Smooth muscle cell (in vitro differentiated cells): ENCODE measurements around the gene GPR62. TPM values are rescaled to one million over a fixed set of nuclear protein-coding genes. Genes with fewer than 3 reads are reported as not detected.

ENCODE experiments used
- DNase-seq: peaks from one replicate; lab custom pipeline; 2025; ENCODE audit not compliant: unreplicated experiment; lab: John Stamatoyannopoulos, UW
- H2AFZ ChIP-seq: fragments of 200-600 bp; sonication (generic); 2 replicates; pipeline ENCODE4 v1.6.0; 2016; ENCODE audit warnings: antibody characterized with exemption, low read depth, mild to moderate bottlenecking
- H3F3A ChIP-seq: fragments of 200-600 bp; sonication (generic); 2 replicates; pipeline ENCODE4 v1.6.0; 2017; ENCODE audit warnings: antibody characterized with exemption, low read depth
- H3K27ac ChIP-seq: fragments of 200-600 bp; sonication (generic); 2 replicates; pipeline ENCODE4 v1.5.1; 2016; ENCODE audit warnings: low read depth, mild to moderate bottlenecking
- H3K27me3 ChIP-seq: fragments of 200-600 bp; sonication (generic); 2 replicates; pipeline ENCODE4 v1.6.1; 2016; ENCODE audit warnings: low read depth, mild to moderate bottlenecking
- H3K36me3 ChIP-seq: fragments of 200-600 bp; sonication (generic); 2 replicates; pipeline ENCODE4 v1.5.1; 2016; ENCODE audit warnings: low read depth
- H3K4me1 ChIP-seq: fragments of 200-600 bp; sonication (generic); 2 replicates; pipeline ENCODE4 v1.5.1; 2016; ENCODE audit warnings: low read depth
- H3K4me2 ChIP-seq: fragments of 200-600 bp; sonication (generic); 2 replicates; pipeline ENCODE4 v1.6.0; 2016; ENCODE audit warnings: mild to moderate bottlenecking
- H3K4me3 ChIP-seq: fragments of 200-600 bp; sonication (generic); 2 replicates; pipeline ENCODE4 v1.5.1; 2016; ENCODE audit warnings: mild to moderate bottlenecking
- H3K79me2 ChIP-seq: fragments of 200-600 bp; sonication (generic); 2 replicates; pipeline ENCODE4 v1.6.0; 2016; ENCODE audit warnings: low read depth, mild to moderate bottlenecking
- H3K9ac ChIP-seq: fragments of 200-600 bp; sonication (generic); 2 replicates; pipeline ENCODE4 v1.6.0; 2016; ENCODE audit warnings: low read depth
- H3K9me3 ChIP-seq: fragments of 200-600 bp; sonication (generic); replicated peaks from 2 replicates; pipeline ENCODE4 v1.5.1; 2016; ENCODE audit warnings: low read depth
- H4K20me1 ChIP-seq: fragments of 200-600 bp; sonication (generic); 2 replicates; pipeline ENCODE4 v1.6.0; 2016; ENCODE audit warnings: low read depth
- CTCF ChIP-seq: fragments of 200-600 bp; sonication (generic); IDR thresholded peaks from 2 replicates; pipeline ENCODE4 v1.5.1; 2017; ENCODE audit warnings: borderline replicate concordance, mild to moderate bottlenecking, antibody characterized with exemption; ENCODE audit not compliant: insufficient read depth, poor library complexity, severe bottlenecking
- WGBS: methylation state at CpG from one replicate; pipeline ENCODE4 v1.1.7; 2016; ENCODE audit warnings: low lambda C conversion rate; 5-methylcytosine and 5-hydroxymethylcytosine counted together
- polyA plus RNA-seq: library from polyadenylated mRNA; unstranded; fragments of >200 nt; fragmentation: Nextera tagmentation; extraction: Ambion mirVana; gene quantifications from 2 replicates; pipeline ENCODE4 v1.2.1, GENCODE V29; 2016
- total RNA-seq: library from RNA; depleted of rRNA; stranded (reverse); fragments of >200 nt; gene quantifications from 2 replicates; pipeline ENCODE4 v1.2.3, GENCODE V29; 2014

Gene GPR62
- total and polyA plus RNA-seq, 2 experiments from 2014 or later: 0.09 to 0.18 TPM

DNA sequence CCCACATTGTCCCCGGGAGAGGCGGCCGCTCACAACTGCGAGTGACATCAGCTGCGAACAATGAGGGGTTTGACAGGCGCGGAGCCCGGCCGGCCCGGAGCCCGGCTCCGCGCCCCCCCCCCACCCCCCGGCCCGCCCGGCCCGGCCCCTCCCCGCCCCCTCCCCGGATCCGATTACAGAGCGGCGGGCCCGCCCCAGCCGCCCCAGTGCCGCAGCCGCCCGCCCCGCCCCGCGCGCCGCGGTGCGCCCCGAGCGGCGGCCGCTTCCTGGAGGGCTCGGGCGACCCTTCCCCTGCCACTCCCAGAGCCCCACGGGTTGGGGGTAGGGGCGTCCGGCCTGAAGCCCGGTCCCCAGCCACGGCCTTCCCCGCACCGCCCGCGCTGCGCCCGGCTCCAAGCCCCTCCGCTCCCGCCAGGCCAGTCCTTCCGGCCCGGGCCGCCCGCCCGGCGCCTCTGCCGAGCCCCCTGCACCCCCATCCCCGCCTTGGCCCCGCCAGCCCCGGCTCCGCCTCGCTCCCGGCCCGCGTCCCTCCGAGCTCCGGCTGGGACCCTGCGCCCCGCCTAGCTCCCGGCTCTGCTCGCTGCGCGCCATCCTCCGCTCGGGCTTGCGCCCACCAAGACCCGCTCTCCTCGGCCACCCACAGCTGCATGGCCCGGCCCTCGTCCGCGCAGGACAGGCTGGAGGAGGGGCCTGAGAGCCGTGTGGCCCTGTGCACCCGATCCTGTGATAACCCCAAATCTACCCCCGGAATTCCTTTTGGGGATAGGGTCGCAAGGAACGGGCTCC is 12.4 kb downstream of the GPR62 start, which contains the start of gene PCBP4:
TSS of gene PCBP4 (minus strand) at position 71 of the 786 bp plus-strand sequence. CDS start 6,214 bp downstream, outside the sequence.
- Histone ChIP-seq H3K4me3 (peak within 1 kb of the TSS; percentile 79), H3K9me3 (no peaks in the 10 kb centered on the region), H3K27ac (peak within 1 kb of the TSS; percentile 31), H2AFZ (peak within 1 kb of the TSS; percentile 68), H3F3A (peaks cover 11% of the 10 kb centered on the region), H3K27me3 (no peaks in the 10 kb centered on the region), H3K4me2 (peak within 1 kb of the TSS; percentile 86), H3K36me3 (no peaks in the 10 kb centered on the region), H3K4me1 (peaks cover 43% of the 10 kb centered on the region), H4K20me1 (peaks cover 32% of the 10 kb centered on the region), H3K79me2 (peaks cover 36% of the 10 kb centered on the region), H3K9ac (peak within 1 kb of the TSS; percentile 71)
- no peak for TF ChIP-seq CTCF
- peak; percentile 62 for DNase-seq
- under 1% methylated on average over 53 of the region's 90 CpGs for WGBS

DNA sequence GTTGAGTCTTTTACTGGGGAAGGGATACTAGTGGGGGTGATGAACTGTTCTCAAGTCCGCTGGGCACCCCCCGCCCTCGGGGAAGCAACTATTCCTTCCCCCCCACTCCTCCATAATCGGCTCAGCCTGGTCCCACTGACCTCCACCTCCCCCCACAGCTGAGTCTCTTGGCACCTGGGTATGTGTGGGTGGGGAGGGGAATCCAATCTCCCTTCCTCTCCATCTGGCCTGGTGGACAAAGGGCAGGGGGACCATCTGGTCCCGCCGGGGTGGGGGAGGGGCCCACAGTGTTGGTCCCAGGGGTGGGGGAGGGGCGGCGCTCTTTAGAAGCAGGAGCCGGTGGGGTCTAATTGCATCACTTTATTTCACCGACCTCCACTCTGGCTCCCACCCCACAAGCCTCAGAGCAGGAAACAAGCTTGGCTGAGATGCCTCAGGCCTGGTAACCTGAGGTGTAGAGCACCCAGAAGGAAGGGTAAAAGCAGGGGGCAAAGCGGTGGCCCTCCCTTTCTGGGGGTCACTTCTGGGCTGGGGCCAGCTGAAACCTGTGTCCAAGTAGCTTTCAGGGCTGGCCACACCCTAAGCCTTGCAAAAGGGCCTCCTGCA is 13.1 kb downstream of the GPR62 start:
- no peaks in the 10 kb centered on the region for H3K9me3 ChIP-seq
- no peak for DNase-seq
- peak overlapping the region; percentile 79 for H3K4me3 ChIP-seq
- H3K36me3 ChIP-seq: no peaks in the 10 kb centered on the region
- 7% methylated on average over 10 of the region's 11 CpGs for WGBS
- H3K27ac ChIP-seq: no peak overlapping the region
- no peaks in the 10 kb centered on the region for H3K27me3 ChIP-seq
- H3F3A ChIP-seq: peaks cover 11% of the 10 kb centered on the region
- H4K20me1 ChIP-seq: peaks cover 26% of the 10 kb centered on the region
- H3K4me2 ChIP-seq: peak overlapping the region; percentile 86
- H3K4me1 ChIP-seq: peaks cover 39% of the 10 kb centered on the region
- peaks cover 36% of the 10 kb centered on the region for H3K79me2 ChIP-seq
- H2AFZ ChIP-seq: peak overlapping the region; percentile 68
- peak overlapping the region; percentile 35 for H3K9ac ChIP-seq
- no peak for TF ChIP-seq CTCF

- Histone ChIP-seq H4K20me1 (peaks cover 17% of the 10 kb centered on the region), H3K9me3 (no peaks in the 10 kb centered on the region), H3K27me3 (no peaks in the 10 kb centered on the region), H3K4me3 (peak overlapping the region; percentile 79), H3K27ac (no peak overlapping the region), H3K79me2 (peaks cover 34% of the 10 kb centered on the region), H3K4me1 (peaks cover 41% of the 10 kb centered on the region), H3F3A (peaks cover 11% of the 10 kb centered on the region), H3K4me2 (peak overlapping the region; percentile 86), H2AFZ (no peak overlapping the region), H3K9ac (no peak overlapping the region), H3K36me3 (no peaks in the 10 kb centered on the region)
- no peak for DNase-seq
- 83% methylated on average over 6 of the region's 6 CpGs for WGBS
- no peak for TF ChIP-seq CTCF
Measured at GRCh38 chr3:51968883-51969678, 13.9 kb downstream of the GPR62 start.
